K562 (cell line): ENCODE measurements around the gene GABRB1.

Experiments
- CBX3 ChIP-seq, 2 experiments: IDR thresholded peaks; 1 replicate in 1 of 2; 2 replicates in 1 of 2; pipeline ENCODE4 v1.6.1; 2012; ENCODE audit warnings: inconsistent platforms in 2 of 2, low read length in 2 of 2, borderline replicate concordance in 1 of 2, control low read depth in 1 of 2
- CHD4 ChIP-seq: fragments of 200-600 bp; sonication (generic); IDR thresholded peaks from 3 replicates; pipeline ENCODE4 v1.6.1; 2012; ENCODE audit warnings: low read depth, mild to moderate bottlenecking, mixed read lengths, low read length, inconsistent platforms; ENCODE audit not compliant: insufficient read depth, insufficient replicate concordance, poor library complexity, severe bottlenecking
- KHSRP ChIP-seq: fragments of 450-650 bp; IDR thresholded peaks from 2 replicates; pipeline ENCODE4 v1.6.1; 2017
- POLR2A ChIP-seq: fragments of 450-650 bp; conservative IDR thresholded peaks from 2 replicates; pipeline ENCODE4 v1.6.1; 2016
- RBFOX2 ChIP-seq: fragments of 200-400 bp; formaldehyde crosslinking; IDR thresholded peaks from 2 replicates; pipeline ENCODE4 v1.6.1; 2017; ENCODE audit warnings: low read depth, mild to moderate bottlenecking, low read length, moderate library complexity
- RBM22 ChIP-seq: fragments of 200-400 bp; formaldehyde crosslinking; IDR thresholded peaks from 2 replicates; pipeline ENCODE4 v1.6.1; 2018; ENCODE audit warnings: low read length, low read depth; ENCODE audit not compliant: poor library complexity, severe bottlenecking
- TAF1 ChIP-seq: IDR thresholded peaks from 2 replicates; pipeline ENCODE4 v1.6.1; 2011; ENCODE audit warnings: mild to moderate bottlenecking, low read length, moderate library complexity; ENCODE audit not compliant: insufficient read depth, control insufficient read depth, severe bottlenecking; ENCODE audit errors: extremely low read depth
- TARDBP ChIP-seq: fragments of 450-650 bp; IDR thresholded peaks from 2 replicates; pipeline ENCODE4 v1.6.1; 2016
- TF ChIP-seq, protein P1 (sequence below): sonication (generic); formaldehyde crosslinking; IDR thresholded peaks from 2 replicates; pipeline ENCODE4 v1.8.1; 2022; ENCODE audit warnings: missing genetic modification reagents
- TF ChIP-seq, protein P2 (sequence below): sonication (generic); IDR thresholded peaks from 2 replicates; pipeline ENCODE4 v1.6.1; 2016

- TF ChIP-seq RBFOX2: no peak
- TF ChIP-seq RBM22: no peak
- TF ChIP-seq, protein P1, sequence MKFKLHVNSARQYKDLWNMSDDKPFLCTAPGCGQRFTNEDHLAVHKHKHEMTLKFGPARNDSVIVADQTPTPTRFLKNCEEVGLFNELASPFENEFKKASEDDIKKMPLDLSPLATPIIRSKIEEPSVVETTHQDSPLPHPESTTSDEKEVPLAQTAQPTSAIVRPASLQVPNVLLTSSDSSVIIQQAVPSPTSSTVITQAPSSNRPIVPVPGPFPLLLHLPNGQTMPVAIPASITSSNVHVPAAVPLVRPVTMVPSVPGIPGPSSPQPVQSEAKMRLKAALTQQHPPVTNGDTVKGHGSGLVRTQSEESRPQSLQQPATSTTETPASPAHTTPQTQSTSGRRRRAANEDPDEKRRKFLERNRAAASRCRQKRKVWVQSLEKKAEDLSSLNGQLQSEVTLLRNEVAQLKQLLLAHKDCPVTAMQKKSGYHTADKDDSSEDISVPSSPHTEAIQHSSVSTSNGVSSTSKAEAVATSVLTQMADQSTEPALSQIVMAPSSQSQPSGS (CRISPR knock-in tag): no peak
- TF ChIP-seq KHSRP: no peak
- no peak for TF ChIP-seq CBX3 (IDR thresholded peaks at IDR 0.05; ENCODE audit: borderline replicate concordance in 1 of 2, low read length in 2 of 2)
- TF ChIP-seq CHD4: no peak
- no peak for TF ChIP-seq TARDBP
- no peak for TF ChIP-seq TAF1
- TF ChIP-seq, protein P2, sequence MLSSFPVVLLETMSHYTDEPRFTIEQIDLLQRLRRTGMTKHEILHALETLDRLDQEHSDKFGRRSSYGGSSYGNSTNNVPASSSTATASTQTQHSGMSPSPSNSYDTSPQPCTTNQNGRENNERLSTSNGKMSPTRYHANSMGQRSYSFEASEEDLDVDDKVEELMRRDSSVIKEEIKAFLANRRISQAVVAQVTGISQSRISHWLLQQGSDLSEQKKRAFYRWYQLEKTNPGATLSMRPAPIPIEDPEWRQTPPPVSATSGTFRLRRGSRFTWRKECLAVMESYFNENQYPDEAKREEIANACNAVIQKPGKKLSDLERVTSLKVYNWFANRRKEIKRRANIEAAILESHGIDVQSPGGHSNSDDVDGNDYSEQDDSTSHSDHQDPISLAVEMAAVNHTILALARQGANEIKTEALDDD: no peak
- no peak for TF ChIP-seq POLR2A
Observed at GRCh38 chr4:47410271-47410670, 378.9 kb downstream of the GABRB1 start.
